H9 (cell line): ENCODE measurements around the gene PRORP. TPM values are rescaled to one million over a fixed set of nuclear protein-coding genes. Genes with fewer than 3 reads are reported as not detected.

ENCODE experiments used
- DNase-seq: peaks from one replicate; pipeline ENCODE4 v3.0.0-alpha.2; 2017
- H2AFZ ChIP-seq: one replicate; pipeline ENCODE4 v1.6.1; 2013; ENCODE audit warnings: mild to moderate bottlenecking, low read length, control low read depth, moderate library complexity
- H2AK5ac ChIP-seq: 2 replicates; pipeline ENCODE4 v1.6.1; 2013; ENCODE audit warnings: low read length, control low read depth, mixed read lengths; ENCODE audit not compliant: insufficient read length
- H2BK120ac ChIP-seq: one replicate; pipeline ENCODE4 v1.6.1; 2013; ENCODE audit warnings: low read depth, mild to moderate bottlenecking, low read length, control low read depth, inconsistent platforms; ENCODE audit not compliant: poor library complexity, severe bottlenecking
- H2BK12ac ChIP-seq: 2 replicates; pipeline ENCODE4 v1.6.1; 2013; ENCODE audit warnings: low read length, control low read depth, mixed read lengths, low read depth; ENCODE audit not compliant: insufficient read length
- H2BK15ac ChIP-seq: 2 replicates; pipeline ENCODE4 v1.6.1; 2013; ENCODE audit warnings: low read depth, low read length, control low read depth
- H2BK20ac ChIP-seq: one replicate; pipeline ENCODE4 v1.6.1; 2013; ENCODE audit warnings: low read depth, mild to moderate bottlenecking, low read length, control low read depth, inconsistent platforms; ENCODE audit not compliant: poor library complexity, severe bottlenecking
- H2BK5ac ChIP-seq: 2 replicates; pipeline ENCODE4 v1.6.1; 2013; ENCODE audit warnings: low read length, control low read depth, mixed read lengths; ENCODE audit not compliant: insufficient read length
- H3K14ac ChIP-seq: 2 replicates; pipeline ENCODE4 v1.6.1; 2013; ENCODE audit warnings: low read length, control low read depth; ENCODE audit not compliant: insufficient read depth
- H3K18ac ChIP-seq: 2 replicates; pipeline ENCODE4 v1.6.1; 2013; ENCODE audit warnings: low read depth, mild to moderate bottlenecking, mixed read lengths, low read length, control low read depth; ENCODE audit not compliant: insufficient read length
- H3K23ac ChIP-seq: 2 replicates; pipeline ENCODE4 v1.6.1; 2013; ENCODE audit warnings: low read length, control low read depth, mixed read lengths, low read depth; ENCODE audit not compliant: insufficient read length
- H3K23me2 ChIP-seq: 2 replicates; pipeline ENCODE4 v1.6.1; 2013; ENCODE audit warnings: low read depth, mild to moderate bottlenecking, mixed read lengths, low read length, control low read depth; ENCODE audit not compliant: insufficient read length, poor library complexity, severe bottlenecking
- H3K27ac ChIP-seq: 2 replicates; pipeline ENCODE4 v1.5.1; 2013; ENCODE audit warnings: low read length, control low read depth, mixed read lengths, low read depth; ENCODE audit not compliant: insufficient read length
- H3K27me3 ChIP-seq: 2 replicates; pipeline ENCODE4 v1.6.1; 2013; ENCODE audit warnings: low read length, control low read depth, inconsistent platforms; ENCODE audit not compliant: insufficient read depth
- H3K4ac ChIP-seq: 2 replicates; pipeline ENCODE4 v1.6.1; 2013; ENCODE audit warnings: low read depth, mild to moderate bottlenecking, control low read depth, inconsistent platforms, low read length, moderate library complexity
- H3K4me1 ChIP-seq: 2 replicates; pipeline ENCODE4 v1.6.1; 2013; ENCODE audit warnings: low read length, control low read depth, inconsistent platforms; ENCODE audit not compliant: insufficient read depth
- H3K4me2 ChIP-seq: 2 replicates; pipeline ENCODE4 v1.6.1; 2013; ENCODE audit warnings: low read length, control low read depth, mixed read lengths; ENCODE audit not compliant: insufficient read length, insufficient read depth
- H3K56ac ChIP-seq: 2 replicates; pipeline ENCODE4 v1.6.1; 2013; ENCODE audit warnings: low read depth, mild to moderate bottlenecking, mixed read lengths, low read length, control low read depth; ENCODE audit not compliant: insufficient read length
- H3K79me1 ChIP-seq: 2 replicates; pipeline ENCODE4 v1.6.1; 2013; ENCODE audit warnings: low read depth, mild to moderate bottlenecking, moderate library complexity, low read length, control low read depth, inconsistent platforms; ENCODE audit not compliant: insufficient read depth, poor library complexity, severe bottlenecking
- H3K79me2 ChIP-seq: 2 replicates; pipeline ENCODE4 v1.6.1; 2013; ENCODE audit warnings: low read length, control low read depth, inconsistent platforms; ENCODE audit not compliant: insufficient read depth
- H3K9ac ChIP-seq: 2 replicates; pipeline ENCODE4 v1.6.1; 2013; ENCODE audit warnings: low read length, control low read depth, mixed read lengths; ENCODE audit not compliant: insufficient read length; ENCODE audit errors: extremely low read depth
- H3K9me3 ChIP-seq: one replicate; pipeline ENCODE4 v1.6.1; 2013; ENCODE audit warnings: low read depth, low read length, inconsistent platforms; ENCODE audit not compliant: control insufficient read depth
- H3T11ph ChIP-seq: one replicate; pipeline ENCODE4 v1.6.1; 2013; ENCODE audit warnings: mild to moderate bottlenecking, low read length, control low read depth, inconsistent platforms
- H4K20me1 ChIP-seq: one replicate; pipeline ENCODE4 v1.6.1; 2013; ENCODE audit not compliant: control insufficient read depth, insufficient read length, insufficient read depth
- H4K5ac ChIP-seq: 2 replicates; pipeline ENCODE4 v1.6.1; 2013; ENCODE audit warnings: low read depth, mild to moderate bottlenecking, mixed read lengths, low read length, control low read depth; ENCODE audit not compliant: insufficient read length
- H4K8ac ChIP-seq: replicated peaks from 2 replicates; pipeline ENCODE4 v1.6.1; 2013; ENCODE audit warnings: low read length, control low read depth, mixed read lengths, low read depth; ENCODE audit not compliant: insufficient read length
- H4K91ac ChIP-seq: 2 replicates; pipeline ENCODE4 v1.6.1; 2013; ENCODE audit warnings: low read depth, mild to moderate bottlenecking, moderate library complexity, mixed read lengths, low read length, control low read depth; ENCODE audit not compliant: insufficient read length
- H3K27ac Mint-ChIP-seq, 3 experiments: 2 replicates in 2 of 3; 3 replicates in 1 of 3; pipeline ENCODE4 v1.8.0; 2020 to 2021; ENCODE audit warnings: mixed read lengths in 3 of 3, mild to moderate bottlenecking in 1 of 3, moderate library complexity in 1 of 3
- H3K27me3 Mint-ChIP-seq: 2 replicates; pipeline ENCODE4 v1.8.0; 2021; ENCODE audit warnings: low read depth, mild to moderate bottlenecking, moderate library complexity, mixed read lengths
- H3K36me3 Mint-ChIP-seq, 3 experiments: 2 replicates in 2 of 3; 3 replicates in 1 of 3; pipeline ENCODE4 v1.8.0; 2020 to 2021; ENCODE audit warnings: low read depth in 3 of 3, mixed read lengths in 3 of 3; ENCODE audit not compliant: insufficient read depth in 1 of 3
- H3K4me1 Mint-ChIP-seq, 2 experiments: 2 replicates each; pipeline ENCODE4 v1.8.0; 2020; ENCODE audit warnings: mixed read lengths in 2 of 2
- H3K4me3 Mint-ChIP-seq, 2 experiments: 2 replicates in 1 of 2; 3 replicates in 1 of 2; pipeline ENCODE4 v1.8.0; 2020 to 2021; ENCODE audit warnings: mild to moderate bottlenecking in 2 of 2, mixed read lengths in 2 of 2, moderate library complexity in 1 of 2
- H3K9me3 Mint-ChIP-seq, 2 experiments: 2 replicates in 1 of 2; 3 replicates in 1 of 2; pipeline ENCODE4 v1.8.0; 2020; ENCODE audit warnings: mild to moderate bottlenecking in 2 of 2, mixed read lengths in 2 of 2, moderate library complexity in 1 of 2
- CTCF ChIP-seq: fragments of 200-600 bp; sonication (generic); conservative IDR thresholded peaks from 3 replicates; pipeline ENCODE4 v1.8.0; 2021; ENCODE audit warnings: antibody characterized with exemption, mild to moderate bottlenecking
- WGBS: extraction: QIAGEN DNeasy Blood & Tissue Kit; methylation state at CpG from one replicate; pipeline ENCODE4 v1.1.7; 2013; ENCODE audit warnings: missing lambda C conversion rate, low lambda C conversion rate, mixed read lengths; ENCODE audit not compliant: insufficient read length; ENCODE audit errors: extremely low coverage; 5-methylcytosine and 5-hydroxymethylcytosine counted together
- total RNA-seq: library from RNA; stranded (reverse); gene quantifications from 2 replicates; pipeline ENCODE4 v1.2.1, GENCODE V29; 2021

PRORP gene
- total RNA-seq, 1 experiment from 2014 or later = 37.7 TPM

GRCh38 chr14:35161231-35161630 is 38.9 kb downstream of the PRORP start:
- Histone ChIP-seq H2AK5ac (no peak overlapping the region), H4K5ac (no peak overlapping the region), H3K4me2 (no peak overlapping the region), H3K18ac (no peak overlapping the region), H3K27ac (no peak overlapping the region), H4K8ac (no peak overlapping the region), H2BK20ac (no peak overlapping the region), H3K4ac (no peak overlapping the region), H4K91ac (no peak overlapping the region), H2BK120ac (no peak overlapping the region), H3K14ac (no peak overlapping the region), H4K20me1 (no peaks in the 10 kb centered on the region), H3K9ac (no peak overlapping the region), H3K9me3 (no peaks in the 10 kb centered on the region), H3K27me3 (no peaks in the 10 kb centered on the region), H3K23ac (no peak overlapping the region), H3K4me1 (no peaks in the 10 kb centered on the region; the same call in 1 of the 2 replicates), H3K79me2 (no peaks in the 10 kb centered on the region), H3K79me1 (no peaks in the 10 kb centered on the region), H2BK15ac (no peak overlapping the region), H3K56ac (no peak overlapping the region), H2BK12ac (no peak overlapping the region), H3T11ph (no peak overlapping the region), H2BK5ac (no peak overlapping the region), H2AFZ (no peak overlapping the region), H3K23me2 (no peaks in the 10 kb centered on the region)
- DNase-seq = no peak
- H3K27me3 Mint-ChIP-seq = no peaks in the 10 kb centered on the region
- H3K27ac Mint-ChIP-seq = peak overlapping the region in 1 of 3 experiments; percentile 38; a peak in 1 of 7 replicates
- TF ChIP-seq CTCF = no peak
- H3K4me1 Mint-ChIP-seq = peaks cover 0 to 1% of the 10 kb centered on the region in 2 experiments; a peak in 2 of 4 replicates
- H3K4me3 Mint-ChIP-seq = no peak overlapping the region
- no CpG with 5 or more reads among the region's 5 CpGs for WGBS
- peaks cover 6 to 7% (median 6%) of the 10 kb centered on the region in 3 experiments; a peak in 6 of 7 replicates for H3K36me3 Mint-ChIP-seq
- no peaks in the 10 kb centered on the region for H3K9me3 Mint-ChIP-seq
